ENCODE data around the gene ZSCAN16. TPM values are rescaled to one million over a fixed set of nuclear protein-coding genes. Genes with fewer than 3 reads are reported as not detected.

ZSCAN16 gene
- total and polyA plus RNA-seq, 10 donors, result 6.2 to 11.7 (median 8.7) TPM

DNA sequence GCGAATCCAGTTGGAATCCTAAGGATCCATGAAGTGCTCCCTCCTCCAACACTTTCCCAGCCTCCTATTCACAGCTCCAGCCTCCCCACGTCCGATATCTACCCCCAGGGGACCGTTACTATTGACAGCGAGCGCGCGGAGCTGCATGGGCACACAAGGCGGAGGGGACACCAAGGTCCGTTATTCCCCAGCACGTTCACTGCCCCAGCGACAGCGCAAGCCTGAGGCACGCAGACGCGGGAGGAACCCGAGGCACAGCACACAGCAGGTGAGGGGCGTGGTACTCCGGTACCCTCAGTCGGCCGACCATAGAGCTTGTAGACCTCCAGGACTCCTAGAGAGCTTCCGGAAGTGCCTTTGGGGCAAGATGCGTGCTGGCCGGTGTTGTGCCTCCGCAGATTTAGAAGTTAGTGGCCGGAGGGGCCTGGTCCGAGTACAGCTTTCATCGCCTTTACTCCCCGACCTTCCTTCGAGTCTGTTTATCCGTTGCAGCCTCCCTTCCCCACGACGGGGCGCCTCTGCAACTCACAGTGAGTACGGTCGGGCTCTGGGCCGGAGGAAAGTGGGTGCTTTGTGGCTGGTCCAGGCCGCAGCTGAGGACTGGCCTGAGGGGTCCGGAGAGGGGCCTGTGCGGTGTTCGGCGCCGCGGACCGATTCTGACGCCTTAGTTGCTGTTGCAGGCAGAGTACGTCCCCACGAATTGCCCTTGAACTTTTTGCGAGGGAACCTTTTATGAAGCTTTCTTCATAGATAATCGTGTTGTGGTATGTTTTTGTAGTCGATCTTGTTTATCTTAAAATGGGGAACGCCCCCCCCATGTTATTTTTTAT lies 17.3 kb downstream of the ZSCAN16 start, which contains the start of gene ZKSCAN8:
Gene ZKSCAN8, plus strand, starts transcription at position 384 of the 830 bp plus-strand sequence. CDS start 6,525 bp downstream, outside the sequence.
- 0 to 1% (median 1%) methylated on average over 40 to 52 of the region's 52 CpGs for WGBS, 5 donors
- peak; percentile 83 to 87 (median 86) for TF ChIP-seq POLR2AphosphoS5 (IDR thresholded peaks at IDR 0.05)
- TF ChIP-seq, protein P1, sequence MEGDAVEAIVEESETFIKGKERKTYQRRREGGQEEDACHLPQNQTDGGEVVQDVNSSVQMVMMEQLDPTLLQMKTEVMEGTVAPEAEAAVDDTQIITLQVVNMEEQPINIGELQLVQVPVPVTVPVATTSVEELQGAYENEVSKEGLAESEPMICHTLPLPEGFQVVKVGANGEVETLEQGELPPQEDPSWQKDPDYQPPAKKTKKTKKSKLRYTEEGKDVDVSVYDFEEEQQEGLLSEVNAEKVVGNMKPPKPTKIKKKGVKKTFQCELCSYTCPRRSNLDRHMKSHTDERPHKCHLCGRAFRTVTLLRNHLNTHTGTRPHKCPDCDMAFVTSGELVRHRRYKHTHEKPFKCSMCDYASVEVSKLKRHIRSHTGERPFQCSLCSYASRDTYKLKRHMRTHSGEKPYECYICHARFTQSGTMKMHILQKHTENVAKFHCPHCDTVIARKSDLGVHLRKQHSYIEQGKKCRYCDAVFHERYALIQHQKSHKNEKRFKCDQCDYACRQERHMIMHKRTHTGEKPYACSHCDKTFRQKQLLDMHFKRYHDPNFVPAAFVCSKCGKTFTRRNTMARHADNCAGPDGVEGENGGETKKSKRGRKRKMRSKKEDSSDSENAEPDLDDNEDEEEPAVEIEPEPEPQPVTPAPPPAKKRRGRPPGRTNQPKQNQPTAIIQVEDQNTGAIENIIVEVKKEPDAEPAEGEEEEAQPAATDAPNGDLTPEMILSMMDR (IDR thresholded peaks at IDR 0.05 in 8 of 11, conservative IDR thresholded peaks at IDR 0.05 in 3 of 11), result no peak
- peak in 1 of 3 donors; percentile 29 for TF ChIP-seq POLR2A (IDR thresholded peaks at IDR 0.05)
- Histone ChIP-seq H3K27ac (peak within 1 kb of the TSS; percentile 66 to 88 (median 82)), H3K27me3 (replicated peaks in 1 of 7) (no peaks in the 10 kb centered on the region), H3K4me1 (peaks cover 29 to 75% (median 54%) of the 10 kb centered on the region in 6 donors), H3K4me3 (peak within 1 kb of the TSS; percentile 67 to 85 (median 74)), H3K9me3 (no peaks in the 10 kb centered on the region), H3K36me3 (peaks cover 0 to 29% (median 7%) of the 10 kb centered on the region in 6 donors)
- intact Hi-C loops (cut with DNase I; ENCODE audit: low total_unique reads), result no loop called here
- DNase-seq, result peak; percentile 93

DNA sequence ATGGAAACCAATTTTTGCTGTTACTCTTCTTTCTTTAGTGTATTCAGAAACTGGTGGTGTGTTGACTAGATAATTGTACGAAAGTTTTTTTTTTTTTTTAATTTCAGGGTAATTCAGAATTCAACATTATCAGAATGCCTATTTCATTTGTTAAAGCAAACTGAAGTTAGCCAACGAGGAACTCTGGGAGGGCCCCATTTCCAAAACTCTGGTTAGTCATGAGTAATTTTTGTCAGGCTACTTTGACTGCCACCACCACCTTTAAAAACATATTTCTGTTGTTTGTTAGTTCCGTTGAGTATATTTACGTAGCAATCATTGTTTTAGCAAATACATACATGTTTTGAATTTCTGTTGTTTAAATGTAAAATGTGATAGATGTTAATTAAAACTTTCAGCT lies 18.0 kb downstream of the ZSCAN16 start:
- Histone ChIP-seq H3K27me3 (replicated peaks in 1 of 7) (no peaks in the 10 kb centered on the region), H3K27ac (peak overlapping the region in 4 of 8 donors; percentile 81 to 88 (median 83)), H3K4me3 (peak overlapping the region; percentile 67 to 85 (median 74)), H3K4me1 (peaks cover 29 to 73% (median 52%) of the 10 kb centered on the region in 6 donors), H3K9me3 (no peaks in the 10 kb centered on the region), H3K36me3 (peaks cover 0 to 35% (median 7%) of the 10 kb centered on the region in 6 donors)
- intact Hi-C loops (cut with DNase I; ENCODE audit: low total_unique reads), result no loop called here
- no peak for DNase-seq
- TF ChIP-seq POLR2AphosphoS5 (IDR thresholded peaks at IDR 0.05) (no peak), POLR2A (IDR thresholded peaks at IDR 0.05) (no peak)
- TF ChIP-seq, protein P1 (IDR thresholded peaks at IDR 0.05 in 8 of 11, conservative IDR thresholded peaks at IDR 0.05 in 3 of 11), result no peak
- 20 to 32% (median 23%) methylated on average over 4 of the region's 4 CpGs for WGBS, 5 donors

DNA sequence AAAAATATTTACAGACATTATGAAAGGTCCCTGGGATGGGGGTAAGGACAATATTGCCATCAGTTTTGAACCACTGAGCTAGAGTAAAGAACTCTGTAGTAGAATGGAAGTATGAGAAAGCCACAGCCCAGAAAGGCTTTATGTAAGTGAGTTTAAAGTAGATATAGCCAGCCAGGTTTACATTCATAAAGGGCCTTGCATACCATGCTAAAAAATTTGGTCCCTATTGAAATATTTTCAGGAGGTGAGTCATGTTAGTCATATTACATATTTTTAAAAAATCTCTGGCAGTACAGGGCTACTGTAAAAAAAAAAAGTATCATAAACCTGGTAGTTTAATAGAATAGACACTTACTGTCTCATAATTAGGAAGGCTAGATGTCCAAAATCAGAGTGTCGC lies 20.8 kb downstream of the ZSCAN16 start:
- WGBS, 5 donors, result 94 to 100% (median 97%) methylated on average over 1 of the region's 1 CpG
- Histone ChIP-seq H3K27ac (no peak overlapping the region), H3K27me3 (replicated peaks in 1 of 7) (no peaks in the 10 kb centered on the region), H3K36me3 (peaks cover 0 to 63% (median 31%) of the 10 kb centered on the region in 6 donors), H3K4me3 (no peak overlapping the region), H3K4me1 (peaks cover 20 to 54% (median 38%) of the 10 kb centered on the region in 6 donors), H3K9me3 (no peaks in the 10 kb centered on the region)
- DNase-seq, result no peak
- intact Hi-C loops (cut with DNase I; ENCODE audit: low total_unique reads), result no loop called here
- TF ChIP-seq POLR2A (IDR thresholded peaks at IDR 0.05) (no peak), POLR2AphosphoS5 (IDR thresholded peaks at IDR 0.05) (no peak)
- TF ChIP-seq, protein P1 (IDR thresholded peaks at IDR 0.05 in 8 of 11, conservative IDR thresholded peaks at IDR 0.05 in 3 of 11), result no peak

DNA sequence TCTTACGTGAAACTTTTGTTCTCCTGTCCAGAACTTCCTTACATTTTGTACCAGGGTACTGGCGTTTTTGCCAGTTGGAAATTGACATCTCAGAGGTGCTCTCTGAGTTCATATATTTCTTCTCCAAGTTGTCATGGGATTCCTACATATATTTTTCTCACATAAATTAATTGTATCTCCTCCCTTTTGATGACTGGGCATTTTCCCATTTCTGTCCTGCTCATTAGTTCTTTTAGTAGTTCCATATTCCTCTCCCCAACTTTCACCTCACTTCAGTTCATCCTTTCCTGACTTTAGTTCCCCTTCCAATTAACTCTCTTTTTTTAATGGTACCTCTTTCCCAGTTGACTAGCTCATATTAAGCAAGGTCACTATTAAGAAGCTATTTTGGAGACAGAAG lies 28.1 kb downstream of the ZSCAN16 start:
- Histone ChIP-seq H3K4me1 (peaks cover 0 to under 1% (median 0%) of the 10 kb centered on the region in 6 donors), H3K9me3 (peaks cover 0 to 13% (median 8%) of the 10 kb centered on the region in 8 donors), H3K27ac (no peak overlapping the region), H3K27me3 (replicated peaks in 1 of 7) (no peaks in the 10 kb centered on the region), H3K4me3 (no peak overlapping the region), H3K36me3 (peaks cover 23 to 100% (median 92%) of the 10 kb centered on the region in 6 donors)
- 91 to 98% (median 94%) methylated on average over 2 of the region's 2 CpGs for WGBS, 5 donors
- intact Hi-C loops (cut with DNase I; ENCODE audit: low total_unique reads), result no loop called here
- no peak for TF ChIP-seq POLR2A (IDR thresholded peaks at IDR 0.05)
- TF ChIP-seq POLR2AphosphoS5 (IDR thresholded peaks at IDR 0.05), result no peak
- TF ChIP-seq, protein P1 (IDR thresholded peaks at IDR 0.05 in 8 of 11, conservative IDR thresholded peaks at IDR 0.05 in 3 of 11), result no peak
- no peak for DNase-seq

All from spleen (tissue), 11 donors.